ENCODE data around the gene MPHOSPH9.
"Not testable (repeated sequence)": the region's sequence is repeated elsewhere in the genome, so short reads cannot be mapped to it uniquely, and the experiment has no call there.

Gene MPHOSPH9

GRCh38 chr12:123227581-123228258, 5.2 kb downstream of the MPHOSPH9 start:
- DNase-seq, result no peak

GRCh38 chr12:123225443-123225842, 7.5 kb downstream of the MPHOSPH9 start:
- no peak for DNase-seq

GRCh38 chr12:123223241-123223668, 9.7 kb downstream of the MPHOSPH9 start:
- DNase-seq, result no peak

GRCh38 chr12:123207815-123208214, 25.1 kb downstream of the MPHOSPH9 start:
- DNase-seq, result not testable (repeated sequence)

- not testable (repeated sequence) for DNase-seq
These were observed 26.1 kb downstream of the MPHOSPH9 start for GRCh38 chr12:123206794-123207193.

- no peak for DNase-seq
These were observed 32.5 kb downstream of the MPHOSPH9 start for GRCh38 chr12:123200414-123200813.

GRCh38 chr12:123199936-123200335, 33.0 kb downstream of the MPHOSPH9 start:
- DNase-seq, result no peak

GRCh38 chr12:123187637-123188036, 45.3 kb downstream of the MPHOSPH9 start:
- no peak for DNase-seq

GRCh38 chr12:123180171-123180570, 52.8 kb downstream of the MPHOSPH9 start:
- DNase-seq, result no peak

- no peak for DNase-seq
These were observed 61.0 kb downstream of the MPHOSPH9 start for GRCh38 chr12:123171967-123172366.

GRCh38 chr12:123167329-123167728, 65.6 kb downstream of the MPHOSPH9 start:
- DNase-seq, result no peak

GRCh38 chr12:123165537-123165936, 67.4 kb downstream of the MPHOSPH9 start:
- no peak for DNase-seq

- DNase-seq, result no peak
These were observed 68.2 kb downstream of the MPHOSPH9 start for GRCh38 chr12:123164710-123165261.

GRCh38 chr12:123164222-123164621, 68.7 kb downstream of the MPHOSPH9 start:
- DNase-seq, result no peak

- DNase-seq, result no peak
These were observed 69.7 kb downstream of the MPHOSPH9 start for GRCh38 chr12:123163227-123163626.

GRCh38 chr12:123160801-123161487, 72.0 kb downstream of the MPHOSPH9 start:
- DNase-seq, result no peak

GRCh38 chr12:123153906-123154305, 79.0 kb downstream of the MPHOSPH9 start:
- DNase-seq, result no peak

GRCh38 chr12:123152833-123153232, 80.1 kb downstream of the MPHOSPH9 start:
- DNase-seq, result no peak

- no peak for DNase-seq
These were observed 81.2 kb downstream of the MPHOSPH9 start for GRCh38 chr12:123151457-123152454.

GRCh38 chr12:123150744-123151456, 82.0 kb downstream of the MPHOSPH9 start, which contains the start of gene PITPNM2:
PITPNM2 (minus strand) TSS chr12:123151090; CDS start chr12:123034590, 116,500 bp downstream.
- DNase-seq, result peak; percentile 74 to 93 (median 85)

GRCh38 chr12:123150275-123150743, 82.6 kb downstream of the MPHOSPH9 start:
- DNase-seq, result no peak

Data from suppressor macrophage treated with lipopolysaccharide for 1 hour (primary cell).